GM18517 (cell line): ENCODE measurements around the gene YIPF5.

Experiments used
- ATAC-seq: cut with Tn5 transposase; IDR thresholded peaks from one replicate; pipeline ENCODE4 v1.9.1; 2021; ENCODE audit warnings: mild to moderate bottlenecking, moderate library complexity; ENCODE audit not compliant: unreplicated experiment

The YIPF5 gene

DNA sequence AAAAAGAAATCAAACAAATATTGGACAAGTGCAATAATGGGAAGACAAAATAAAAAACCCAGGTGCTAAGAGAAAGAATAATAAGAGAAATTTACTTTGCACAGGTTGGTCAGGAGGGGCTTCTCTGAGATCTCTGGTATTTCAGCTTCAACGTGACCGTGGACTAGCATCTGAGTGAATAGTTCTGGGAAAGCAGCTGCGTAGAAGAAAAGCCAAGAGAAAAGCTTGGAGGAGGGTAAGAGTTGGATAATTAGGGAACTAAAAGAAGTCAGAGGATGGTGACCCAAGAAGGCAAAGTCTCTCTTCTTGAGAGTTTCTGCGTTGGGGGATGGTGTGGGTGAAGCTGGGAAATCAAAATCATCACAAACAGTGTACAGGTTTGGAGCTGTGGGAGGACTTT, 41.6 kb downstream of the YIPF5 start:
- no peak for ATAC-seq

DNA sequence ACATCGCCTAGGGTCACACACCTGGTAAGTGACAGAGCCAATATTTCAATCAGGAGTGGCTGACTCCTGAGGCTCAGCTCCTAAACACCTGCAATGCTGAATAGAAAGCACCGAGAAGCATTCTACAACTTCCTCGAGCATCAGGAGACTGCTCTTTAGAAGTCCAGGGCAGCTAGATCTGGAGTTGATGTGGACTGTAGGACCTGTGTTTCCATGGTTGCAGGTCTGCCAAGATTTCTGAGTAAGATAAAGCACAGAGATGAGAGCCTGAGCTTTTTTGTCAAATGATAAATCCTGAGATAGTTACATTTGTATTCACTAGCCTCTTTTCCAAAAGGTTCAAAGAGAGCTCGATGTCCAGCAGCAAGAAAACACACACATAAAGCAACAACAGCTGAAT, 43.8 kb downstream of the YIPF5 start:
- ATAC-seq = no peak

GRCh38 chr5:144125163-144125726, 45.2 kb downstream of the YIPF5 start:
- no peak for ATAC-seq

DNA sequence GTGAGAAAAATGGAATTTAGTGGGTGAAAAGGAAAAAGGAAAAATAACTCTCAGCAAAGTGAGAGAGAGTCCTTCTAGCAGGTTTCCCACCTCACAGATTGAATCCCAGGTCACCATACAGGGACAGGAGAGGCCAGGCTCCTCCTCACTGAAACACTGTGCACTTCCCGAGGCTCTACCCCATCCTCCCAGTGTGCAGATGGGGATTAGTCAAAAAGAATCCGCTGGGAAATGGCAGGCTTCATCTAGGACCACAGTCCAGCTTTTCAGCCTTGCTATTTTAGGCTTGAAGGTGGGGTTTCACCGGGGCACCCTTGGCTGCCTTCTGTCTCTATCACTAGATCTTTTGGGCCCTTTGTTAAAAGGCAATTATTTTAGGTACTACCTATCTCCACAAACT, 47.8 kb downstream of the YIPF5 start:
- ATAC-seq = no peak

DNA sequence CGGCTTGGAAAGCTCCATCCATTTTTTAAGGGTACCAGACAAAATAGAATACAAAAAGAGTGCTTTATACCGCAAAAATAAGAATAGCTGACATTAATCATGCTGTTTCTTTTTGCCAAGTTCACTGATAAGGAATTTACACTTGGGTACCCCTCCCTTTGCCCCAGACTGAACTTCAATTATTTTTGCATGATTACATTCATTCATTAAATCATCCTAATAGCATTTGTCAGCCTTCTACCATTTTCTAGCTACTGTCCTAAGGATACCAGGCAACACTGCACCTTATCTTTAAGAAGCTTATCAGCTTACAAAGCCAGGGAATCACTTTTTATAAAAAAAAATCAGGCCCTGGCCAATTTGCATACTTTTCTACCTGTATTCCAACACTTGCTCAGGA, 48.4 kb downstream of the YIPF5 start:
- ATAC-seq = no peak

DNA sequence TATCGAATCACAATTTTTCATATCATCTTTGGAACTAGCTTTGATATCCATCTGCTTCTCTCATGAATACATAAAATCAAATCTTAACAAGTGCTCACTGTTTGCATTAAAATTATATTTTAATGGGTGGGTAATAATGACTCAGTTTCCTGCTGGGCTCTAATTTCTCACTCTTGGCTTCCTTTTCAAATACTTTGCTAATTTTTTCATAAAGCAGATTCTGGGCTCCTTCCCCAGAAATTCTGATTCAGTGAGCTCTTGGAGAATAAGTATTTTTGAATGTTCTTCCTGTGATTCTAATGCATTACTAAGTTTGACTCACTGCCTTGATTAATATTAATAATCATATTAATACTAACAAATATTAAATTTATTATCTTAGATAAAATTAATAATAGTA, 48.9 kb downstream of the YIPF5 start:
- no peak for ATAC-seq

- no peak for ATAC-seq
These were observed 49.7 kb downstream of the YIPF5 start for GRCh38 chr5:144120661-144121180.

DNA sequence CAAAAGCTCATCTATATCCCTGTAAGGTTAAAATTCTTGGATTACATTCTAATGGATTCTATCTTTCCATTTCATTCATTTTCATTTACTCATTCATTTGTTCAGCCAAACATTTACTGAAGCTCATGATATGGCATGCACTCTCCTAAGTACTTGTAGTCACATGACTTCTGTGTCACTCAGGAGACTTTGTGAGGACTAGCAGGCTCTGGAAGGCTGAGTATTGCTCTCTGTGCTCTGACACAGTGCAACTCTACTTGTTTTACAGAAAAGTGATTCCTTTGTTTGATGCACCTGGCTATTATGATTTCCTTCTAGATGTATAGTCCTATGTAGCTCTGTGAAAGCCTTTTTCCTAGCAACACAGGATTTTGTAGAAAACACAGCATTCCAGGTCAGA, 53.0 kb downstream of the YIPF5 start:
- ATAC-seq = no peak

DNA sequence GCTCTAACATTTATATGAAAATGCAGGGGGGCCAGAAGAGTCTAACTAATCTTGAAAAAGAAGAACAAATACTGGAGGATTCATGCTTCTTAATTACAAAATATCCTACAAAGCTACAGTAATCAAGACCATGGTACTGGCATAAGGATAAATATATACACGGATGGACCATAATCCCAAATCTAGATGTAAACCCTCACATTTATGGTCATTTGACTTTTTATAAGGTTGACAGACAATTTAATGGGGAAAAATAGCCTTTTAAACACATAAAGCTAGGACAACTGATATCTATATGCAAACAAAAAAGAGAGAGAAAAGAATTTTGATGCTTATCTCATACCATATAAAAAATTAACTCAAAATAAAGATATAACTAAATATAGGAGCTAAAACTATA, 55.9 kb downstream of the YIPF5 start:
- ATAC-seq = no peak
